ENCODE results near the gene RORB. TPM values are rescaled to one million over a fixed set of nuclear protein-coding genes. Genes with fewer than 3 reads are reported as not detected.

Gene RORB
- total RNA-seq, 6 experiments from 2014 or later: not detected

DNA sequence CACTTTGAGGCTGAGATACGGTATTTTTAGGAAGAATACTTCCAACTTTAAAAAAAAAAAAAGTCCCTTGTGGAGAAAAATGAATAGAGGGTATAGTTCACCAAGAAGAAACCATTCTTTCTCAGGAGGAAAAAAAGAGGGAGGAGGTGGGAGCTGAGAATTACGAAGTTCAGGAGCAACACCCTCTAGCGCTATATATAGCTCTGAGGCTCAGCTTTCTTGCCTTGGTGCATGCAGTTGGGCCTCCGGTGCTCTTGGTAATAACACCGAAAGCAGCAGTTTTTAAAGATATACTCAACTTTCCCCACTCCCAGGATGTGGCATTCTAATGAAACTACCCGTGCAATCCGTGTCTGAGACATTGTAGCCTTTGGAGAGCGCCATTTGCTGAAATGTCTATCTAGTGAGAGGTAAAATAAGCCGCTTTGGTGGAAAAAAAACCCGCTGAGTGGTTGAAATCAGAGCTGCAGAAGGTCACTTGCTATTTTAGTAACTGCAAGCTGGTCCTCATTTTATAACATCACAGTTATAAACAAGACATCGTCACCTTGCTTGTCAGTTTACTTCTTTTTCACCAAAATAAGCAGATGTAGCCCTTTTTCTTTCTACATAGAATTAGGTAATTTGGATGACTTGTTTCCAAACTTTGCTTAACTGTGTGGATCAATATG, 156.4 kb downstream of the RORB start:
- Mint-ChIP-seq H3K27ac (no peak overlapping the region), H3K4me3 (no peak overlapping the region), H3K9me3 (peaks cover 12% of the 10 kb centered on the region), H3K27me3 (ENCODE audit: insufficient read depth) (peaks cover 1% of the 10 kb centered on the region; the same call in 1 of the 2 replicates), H3K36me3 (ENCODE audit: low read depth) (no peaks in the 10 kb centered on the region), H3K4me1 (ENCODE audit: low read depth) (no peaks in the 10 kb centered on the region)
- TF ChIP-seq, protein P1, sequence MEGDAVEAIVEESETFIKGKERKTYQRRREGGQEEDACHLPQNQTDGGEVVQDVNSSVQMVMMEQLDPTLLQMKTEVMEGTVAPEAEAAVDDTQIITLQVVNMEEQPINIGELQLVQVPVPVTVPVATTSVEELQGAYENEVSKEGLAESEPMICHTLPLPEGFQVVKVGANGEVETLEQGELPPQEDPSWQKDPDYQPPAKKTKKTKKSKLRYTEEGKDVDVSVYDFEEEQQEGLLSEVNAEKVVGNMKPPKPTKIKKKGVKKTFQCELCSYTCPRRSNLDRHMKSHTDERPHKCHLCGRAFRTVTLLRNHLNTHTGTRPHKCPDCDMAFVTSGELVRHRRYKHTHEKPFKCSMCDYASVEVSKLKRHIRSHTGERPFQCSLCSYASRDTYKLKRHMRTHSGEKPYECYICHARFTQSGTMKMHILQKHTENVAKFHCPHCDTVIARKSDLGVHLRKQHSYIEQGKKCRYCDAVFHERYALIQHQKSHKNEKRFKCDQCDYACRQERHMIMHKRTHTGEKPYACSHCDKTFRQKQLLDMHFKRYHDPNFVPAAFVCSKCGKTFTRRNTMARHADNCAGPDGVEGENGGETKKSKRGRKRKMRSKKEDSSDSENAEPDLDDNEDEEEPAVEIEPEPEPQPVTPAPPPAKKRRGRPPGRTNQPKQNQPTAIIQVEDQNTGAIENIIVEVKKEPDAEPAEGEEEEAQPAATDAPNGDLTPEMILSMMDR (IDR thresholded peaks at IDR 0.05): no peak
- DNase-seq: no peak

DNA sequence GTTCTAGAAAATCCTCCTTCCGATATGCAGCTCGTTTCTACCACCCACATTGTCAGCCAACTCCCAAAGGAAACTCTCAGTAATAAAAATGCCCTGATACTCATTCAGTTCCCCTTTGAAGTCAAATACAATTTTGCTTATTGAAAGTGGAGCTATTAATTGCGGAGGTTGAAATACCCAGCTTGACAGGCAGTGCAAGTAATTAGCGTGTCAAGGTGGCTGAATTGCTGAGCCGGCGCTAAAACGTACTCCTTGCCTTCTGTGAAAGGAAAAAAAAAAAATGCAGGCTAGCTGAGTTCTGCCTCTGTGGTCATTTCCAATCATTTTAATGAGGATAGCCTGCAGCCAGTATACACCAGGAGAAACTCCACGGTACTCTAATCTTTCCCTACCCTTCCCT, 165.5 kb downstream of the RORB start:
- H3K27me3 Mint-ChIP-seq (ENCODE audit: insufficient read depth): no peaks in the 10 kb centered on the region
- H3K27ac Mint-ChIP-seq: no peak overlapping the region
- TF ChIP-seq, protein P1 (IDR thresholded peaks at IDR 0.05): no peak
- H3K9me3 Mint-ChIP-seq: 0 out of 2 replicates have a peak, but pooled peaks cover 18% of the 10 kb centered on the region
- H3K4me3 Mint-ChIP-seq: no peak overlapping the region
- no peaks in the 10 kb centered on the region for H3K4me1 Mint-ChIP-seq (ENCODE audit: low read depth)
- no peak for DNase-seq
- no peaks in the 10 kb centered on the region for H3K36me3 Mint-ChIP-seq (ENCODE audit: low read depth)

DNA sequence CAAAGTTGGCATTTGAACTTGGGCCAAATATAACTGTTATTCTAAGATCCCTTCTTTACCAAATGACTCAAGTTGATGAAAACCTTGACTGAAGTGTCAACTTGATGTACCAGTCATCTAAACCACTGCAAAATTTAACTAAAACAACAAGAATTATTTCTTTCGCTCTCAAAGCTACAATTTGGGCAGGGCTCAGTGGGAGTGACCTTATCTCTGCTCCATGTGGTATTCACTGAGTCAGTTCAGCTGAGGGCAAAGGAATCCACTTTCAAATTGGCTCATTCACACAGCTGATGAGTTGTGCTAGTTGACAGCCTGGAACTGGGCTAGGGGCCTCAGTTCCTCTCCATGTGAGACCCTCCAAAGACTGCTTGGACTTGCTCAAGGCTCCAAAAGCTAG, 166.3 kb downstream of the RORB start:
- Mint-ChIP-seq H3K4me3 (no peak overlapping the region), H3K36me3 (ENCODE audit: low read depth) (no peaks in the 10 kb centered on the region), H3K27me3 (ENCODE audit: insufficient read depth) (no peaks in the 10 kb centered on the region), H3K27ac (no peak overlapping the region), H3K9me3 (peaks cover 19% of the 10 kb centered on the region), H3K4me1 (ENCODE audit: low read depth) (no peaks in the 10 kb centered on the region)
- TF ChIP-seq, protein P1 (IDR thresholded peaks at IDR 0.05): no peak
- DNase-seq: no peak

DNA sequence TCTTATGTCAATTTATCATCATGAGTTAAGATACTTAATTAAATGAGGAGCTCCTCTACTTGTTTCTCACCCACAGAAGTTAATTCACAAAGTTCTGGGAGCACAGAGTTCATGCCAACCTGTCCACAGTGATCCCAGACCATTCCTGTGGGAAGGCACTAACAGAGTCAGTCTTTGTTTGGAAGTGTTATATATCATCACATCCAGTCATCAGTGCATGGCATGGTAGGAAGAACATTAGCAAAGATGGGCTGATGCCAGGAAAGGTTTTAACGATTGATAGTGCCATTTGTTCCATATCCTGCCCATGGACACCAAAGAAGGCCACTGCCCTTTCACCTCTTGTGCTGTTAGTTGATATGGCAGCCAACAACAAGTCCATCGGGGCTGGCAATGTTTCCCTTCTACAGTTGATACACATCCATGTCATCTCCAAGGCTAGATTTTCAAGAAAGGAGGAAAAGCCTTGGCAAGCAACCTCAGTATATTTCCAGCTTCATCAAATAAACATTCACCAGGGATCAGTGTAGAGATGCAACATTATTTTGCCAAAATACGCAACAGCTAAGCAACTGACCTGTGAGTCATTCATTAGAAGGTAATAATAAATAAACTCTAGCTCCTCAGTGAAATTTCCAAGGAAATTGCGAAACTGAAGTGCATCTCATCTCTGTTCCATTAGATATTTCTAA, 169.6 kb downstream of the RORB start:
- Mint-ChIP-seq H3K27me3 (ENCODE audit: insufficient read depth) (no peaks in the 10 kb centered on the region), H3K4me1 (ENCODE audit: low read depth) (no peaks in the 10 kb centered on the region), H3K27ac (no peak overlapping the region), H3K36me3 (ENCODE audit: low read depth) (no peaks in the 10 kb centered on the region), H3K9me3 (peaks cover 27% of the 10 kb centered on the region), H3K4me3 (no peak overlapping the region)
- TF ChIP-seq, protein P1 (IDR thresholded peaks at IDR 0.05): no peak
- no peak for DNase-seq

DNA sequence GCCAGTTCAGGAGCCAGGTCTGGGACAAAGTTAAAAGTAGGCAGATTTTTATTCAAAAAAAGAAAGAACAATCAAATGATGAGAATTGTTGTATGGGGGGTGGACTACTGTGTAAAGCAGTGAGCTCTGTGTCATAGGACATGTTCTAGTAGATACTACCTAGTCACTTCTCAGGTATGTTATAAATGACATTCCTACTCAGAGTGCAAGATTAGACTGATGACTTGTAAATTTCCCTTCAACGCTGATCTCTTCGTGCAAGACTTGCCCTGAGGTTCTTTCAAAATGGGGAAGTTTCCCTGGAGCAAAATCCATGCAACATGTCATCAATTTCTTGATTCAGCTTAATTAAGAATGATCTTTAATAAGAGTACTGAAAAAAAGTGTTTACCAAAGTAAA, 175.1 kb downstream of the RORB start:
- Mint-ChIP-seq H3K27ac (no peak overlapping the region), H3K4me3 (no peak overlapping the region), H3K4me1 (ENCODE audit: low read depth) (no peaks in the 10 kb centered on the region), H3K9me3 (peaks cover 14% of the 10 kb centered on the region), H3K27me3 (ENCODE audit: insufficient read depth) (no peaks in the 10 kb centered on the region), H3K36me3 (ENCODE audit: low read depth) (no peaks in the 10 kb centered on the region)
- TF ChIP-seq, protein P1 (IDR thresholded peaks at IDR 0.05): no peak
- no peak for DNase-seq

Data from HFFc6 (cell line).